ENCODE data around the gene RPL39. TPM values are rescaled to one million over a fixed set of nuclear protein-coding genes. Genes with fewer than 3 reads are reported as not detected.
"Not testable (repeated sequence)": the region's sequence is repeated elsewhere in the genome, so short reads cannot be mapped to it uniquely, and the experiment has no call there.

Gene RPL39
- total RNA-seq, 1 donor from 2014 or later = 1,088 TPM

GRCh38 chrX:119753639-119754257 lies 37.7 kb downstream of the RPL39 start:
- H3K27me3 Mint-ChIP-seq (ENCODE audit: unreplicated experiment) = peaks cover 1% of the 10 kb centered on the region
- no peak for DNase-seq
- H3K4me3 Mint-ChIP-seq (ENCODE audit: unreplicated experiment) = no peak overlapping the region
- no peaks in the 10 kb centered on the region for H3K36me3 Mint-ChIP-seq (ENCODE audit: unreplicated experiment)
- H3K27ac Mint-ChIP-seq (ENCODE audit: unreplicated experiment) = no peak overlapping the region
- peaks cover 2% of the 10 kb centered on the region for H3K4me1 Mint-ChIP-seq (ENCODE audit: low read depth, unreplicated experiment)
- peak; percentile 31 for TF ChIP-seq CTCF (IDR thresholded peaks at IDR 0.05; ENCODE audit: partially characterized antibody, unreplicated experiment)
- no peaks in the 10 kb centered on the region for H3K9me3 Mint-ChIP-seq (ENCODE audit: unreplicated experiment)

- peaks cover 1% of the 10 kb centered on the region for H3K27me3 Mint-ChIP-seq (ENCODE audit: unreplicated experiment)
- no peak for TF ChIP-seq CTCF (IDR thresholded peaks at IDR 0.05; ENCODE audit: partially characterized antibody, unreplicated experiment)
- no peak overlapping the region for H3K27ac Mint-ChIP-seq (ENCODE audit: unreplicated experiment)
- no peaks in the 10 kb centered on the region for H3K9me3 Mint-ChIP-seq (ENCODE audit: unreplicated experiment)
- peaks cover 2% of the 10 kb centered on the region for H3K4me1 Mint-ChIP-seq (ENCODE audit: low read depth, unreplicated experiment)
- H3K4me3 Mint-ChIP-seq (ENCODE audit: unreplicated experiment) = no peak overlapping the region
- DNase-seq = no peak
- H3K36me3 Mint-ChIP-seq (ENCODE audit: unreplicated experiment) = no peaks in the 10 kb centered on the region
These were observed 38.4 kb downstream of the RPL39 start for GRCh38 chrX:119753001-119753400.

- DNase-seq; H3K4me1 Mint-ChIP-seq (ENCODE audit: low read depth, unreplicated experiment); H3K27me3 Mint-ChIP-seq (ENCODE audit: unreplicated experiment); H3K9me3 Mint-ChIP-seq (ENCODE audit: unreplicated experiment); H3K4me3 Mint-ChIP-seq (ENCODE audit: unreplicated experiment); H3K27ac Mint-ChIP-seq (ENCODE audit: unreplicated experiment); H3K36me3 Mint-ChIP-seq (ENCODE audit: unreplicated experiment): not testable (repeated sequence)
These were observed 40.7 kb downstream of the RPL39 start for GRCh38 chrX:119750751-119751150.

GRCh38 chrX:119750131-119750530 lies 41.3 kb downstream of the RPL39 start:
- H3K36me3 Mint-ChIP-seq (ENCODE audit: unreplicated experiment); H3K4me1 Mint-ChIP-seq (ENCODE audit: low read depth, unreplicated experiment); H3K9me3 Mint-ChIP-seq (ENCODE audit: unreplicated experiment); DNase-seq; H3K27ac Mint-ChIP-seq (ENCODE audit: unreplicated experiment); H3K27me3 Mint-ChIP-seq (ENCODE audit: unreplicated experiment); H3K4me3 Mint-ChIP-seq (ENCODE audit: unreplicated experiment): not testable (repeated sequence)

GRCh38 chrX:119745283-119745848 lies 46.1 kb downstream of the RPL39 start:
- no peak for TF ChIP-seq CTCF (IDR thresholded peaks at IDR 0.05; ENCODE audit: partially characterized antibody, unreplicated experiment)
- Mint-ChIP-seq H3K9me3 (ENCODE audit: unreplicated experiment) (no peaks in the 10 kb centered on the region), H3K36me3 (ENCODE audit: unreplicated experiment) (no peaks in the 10 kb centered on the region), H3K27me3 (ENCODE audit: unreplicated experiment) (no peaks in the 10 kb centered on the region), H3K4me3 (ENCODE audit: unreplicated experiment) (no peak overlapping the region), H3K4me1 (ENCODE audit: low read depth, unreplicated experiment) (no peaks in the 10 kb centered on the region), H3K27ac (ENCODE audit: unreplicated experiment) (no peak overlapping the region)
- no peak for DNase-seq

GRCh38 chrX:119738742-119739141 lies 52.7 kb downstream of the RPL39 start:
- Mint-ChIP-seq H3K9me3 (ENCODE audit: unreplicated experiment) (no peaks in the 10 kb centered on the region), H3K36me3 (ENCODE audit: unreplicated experiment) (no peaks in the 10 kb centered on the region), H3K27ac (ENCODE audit: unreplicated experiment) (no peak overlapping the region), H3K4me3 (ENCODE audit: unreplicated experiment) (no peak overlapping the region), H3K4me1 (ENCODE audit: low read depth, unreplicated experiment) (peaks cover 2% of the 10 kb centered on the region), H3K27me3 (ENCODE audit: unreplicated experiment) (peaks cover 2% of the 10 kb centered on the region)
- TF ChIP-seq CTCF (IDR thresholded peaks at IDR 0.05; ENCODE audit: partially characterized antibody, unreplicated experiment) = no peak
- no peak for DNase-seq
